ENCODE data around the gene AMIGO3.

DNA sequence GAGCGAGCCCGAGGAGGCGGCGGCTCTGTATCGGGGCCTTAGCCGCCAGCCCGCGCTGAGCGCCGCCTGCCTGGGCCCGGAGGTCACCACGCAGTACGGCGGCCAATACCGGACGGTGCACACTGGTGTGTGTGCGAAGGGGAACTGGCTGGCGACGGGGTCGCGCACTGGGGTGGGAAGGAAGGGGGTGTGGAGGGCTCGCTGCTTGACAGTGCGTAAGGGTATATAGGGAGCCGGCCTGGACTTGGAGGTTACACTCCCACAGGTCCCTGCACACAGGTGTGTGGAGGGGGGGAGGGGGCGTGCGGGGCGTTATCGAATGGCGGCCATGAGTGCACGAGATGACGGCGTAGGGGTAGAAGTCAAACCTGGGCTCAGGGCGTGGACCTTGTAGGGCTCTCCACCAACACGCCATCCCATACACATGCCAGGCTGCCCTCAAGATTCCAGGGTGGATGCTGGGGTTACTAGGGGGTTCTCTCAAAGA lies 44.9 kb downstream of the AMIGO3 start:
- TF ChIP-seq POLR2A (IDR thresholded peaks at IDR 0.05), result no peak
- TF ChIP-seq, protein P1, sequence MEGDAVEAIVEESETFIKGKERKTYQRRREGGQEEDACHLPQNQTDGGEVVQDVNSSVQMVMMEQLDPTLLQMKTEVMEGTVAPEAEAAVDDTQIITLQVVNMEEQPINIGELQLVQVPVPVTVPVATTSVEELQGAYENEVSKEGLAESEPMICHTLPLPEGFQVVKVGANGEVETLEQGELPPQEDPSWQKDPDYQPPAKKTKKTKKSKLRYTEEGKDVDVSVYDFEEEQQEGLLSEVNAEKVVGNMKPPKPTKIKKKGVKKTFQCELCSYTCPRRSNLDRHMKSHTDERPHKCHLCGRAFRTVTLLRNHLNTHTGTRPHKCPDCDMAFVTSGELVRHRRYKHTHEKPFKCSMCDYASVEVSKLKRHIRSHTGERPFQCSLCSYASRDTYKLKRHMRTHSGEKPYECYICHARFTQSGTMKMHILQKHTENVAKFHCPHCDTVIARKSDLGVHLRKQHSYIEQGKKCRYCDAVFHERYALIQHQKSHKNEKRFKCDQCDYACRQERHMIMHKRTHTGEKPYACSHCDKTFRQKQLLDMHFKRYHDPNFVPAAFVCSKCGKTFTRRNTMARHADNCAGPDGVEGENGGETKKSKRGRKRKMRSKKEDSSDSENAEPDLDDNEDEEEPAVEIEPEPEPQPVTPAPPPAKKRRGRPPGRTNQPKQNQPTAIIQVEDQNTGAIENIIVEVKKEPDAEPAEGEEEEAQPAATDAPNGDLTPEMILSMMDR (IDR thresholded peaks at IDR 0.05), result peak in 2 of 4 experiments; percentile 32 to 46

Measured in gastroesophageal sphincter (tissue), 3 donors.